Erythroblast (primary cell): Measurements from ENCODE around the gene ITGA4.

Experiments used
- DNase-seq, 2 experiments: peaks; one replicate each; lab custom pipeline; 2025; lab: John Stamatoyannopoulos, UW
- GATA1 ChIP-seq: IDR thresholded peaks from 2 replicates; pipeline ENCODE4 v1.6.1; 2011; ENCODE audit warnings: low read depth, mild to moderate bottlenecking, control low read depth, low read length, moderate library complexity
- POLR2A ChIP-seq: IDR thresholded peaks from 2 replicates; pipeline ENCODE4 v1.6.1; 2011; ENCODE audit warnings: mild to moderate bottlenecking, low read length

ITGA4 gene

DNA sequence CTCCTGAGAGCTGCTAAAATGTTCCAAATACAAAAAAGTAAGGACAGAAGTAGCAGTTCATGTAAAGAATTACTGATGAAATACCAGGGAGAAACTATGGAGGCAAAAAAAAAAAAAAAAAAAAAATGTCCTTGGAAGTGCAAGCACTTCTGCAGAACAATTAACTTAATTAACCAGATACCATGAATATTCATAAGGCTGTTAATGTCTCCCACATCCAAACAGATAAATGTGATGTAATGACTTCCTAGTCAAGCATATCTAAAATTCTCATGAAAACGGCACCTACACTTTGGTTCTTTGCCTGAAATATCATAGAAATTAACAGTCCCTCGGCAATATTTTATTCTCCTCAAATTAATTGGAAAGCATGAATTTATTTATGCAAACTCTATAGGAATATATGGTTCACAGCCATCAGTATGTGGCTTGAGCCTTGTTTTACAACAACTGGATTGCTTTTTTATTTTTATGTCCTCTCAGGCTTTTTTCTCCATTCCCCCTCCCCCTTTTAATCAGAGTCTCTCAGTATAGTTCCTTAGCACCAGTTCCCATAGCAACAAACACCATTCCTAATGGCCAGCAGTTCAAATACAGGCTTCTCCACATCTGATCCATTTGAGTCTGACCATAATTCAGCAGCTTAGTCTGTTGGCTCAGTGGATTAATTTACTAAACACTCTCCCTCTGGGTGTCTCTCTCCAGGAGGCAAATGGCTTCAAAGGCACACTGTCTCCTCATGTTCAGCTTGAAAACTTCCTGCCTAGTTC, 97.1 kb downstream of the ITGA4 start:
- DNase-seq: no peak
- no peak for TF ChIP-seq GATA1
- TF ChIP-seq POLR2A: no peak

DNA sequence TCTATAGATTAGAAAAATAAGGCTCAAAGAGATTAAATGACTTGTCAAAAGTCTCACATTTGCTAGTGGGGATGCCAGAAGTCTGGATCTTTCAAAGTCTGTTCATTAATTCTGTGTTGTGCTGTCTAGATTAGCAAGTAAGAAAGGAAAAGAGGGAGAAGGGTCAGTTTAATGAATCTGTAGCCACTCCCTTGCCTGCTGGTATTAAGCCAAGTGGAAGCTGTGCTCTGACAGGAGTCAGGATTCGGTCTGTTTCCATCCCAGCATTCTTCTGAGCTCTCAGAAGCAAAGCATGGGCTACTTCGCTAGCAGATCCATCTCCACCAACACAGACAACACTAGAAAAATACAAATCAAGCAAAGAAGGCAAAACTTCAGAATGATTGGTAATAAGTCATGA, 101.2 kb downstream of the ITGA4 start:
- no peak for TF ChIP-seq POLR2A

DNA sequence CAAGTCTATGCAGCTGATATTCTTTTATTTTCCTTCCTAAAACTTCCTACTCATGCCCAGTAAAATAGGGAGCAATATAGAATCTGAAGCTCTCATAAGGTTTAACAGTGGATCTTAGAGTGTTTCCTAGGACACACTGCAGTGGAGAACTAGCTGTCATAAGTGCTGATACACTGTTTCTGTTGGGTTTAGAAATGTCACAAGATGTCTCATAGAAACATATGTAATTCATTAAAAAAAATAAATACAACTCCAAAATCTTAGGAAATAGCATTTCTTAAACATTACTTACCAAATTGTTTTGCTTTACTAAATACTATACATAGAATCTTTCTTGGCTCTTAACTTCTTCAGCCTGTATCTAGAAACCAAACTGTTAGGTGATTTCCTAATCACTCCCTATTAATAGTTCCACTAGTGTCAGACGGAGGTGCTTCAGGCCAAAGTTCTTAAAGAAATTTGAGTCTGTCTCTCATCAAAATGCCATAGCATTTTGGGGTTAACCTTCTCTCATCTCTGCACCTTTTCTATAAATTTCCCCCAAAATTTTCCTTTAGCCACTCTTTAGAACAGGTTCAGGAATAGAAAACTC, 106.0 kb downstream of the ITGA4 start:
- TF ChIP-seq POLR2A (no peak), GATA1 (no peak)
- no peak for DNase-seq

More for the DNA sequence above, 101.2 kb downstream of the ITGA4 start:
- no peak for DNase-seq

DNA sequence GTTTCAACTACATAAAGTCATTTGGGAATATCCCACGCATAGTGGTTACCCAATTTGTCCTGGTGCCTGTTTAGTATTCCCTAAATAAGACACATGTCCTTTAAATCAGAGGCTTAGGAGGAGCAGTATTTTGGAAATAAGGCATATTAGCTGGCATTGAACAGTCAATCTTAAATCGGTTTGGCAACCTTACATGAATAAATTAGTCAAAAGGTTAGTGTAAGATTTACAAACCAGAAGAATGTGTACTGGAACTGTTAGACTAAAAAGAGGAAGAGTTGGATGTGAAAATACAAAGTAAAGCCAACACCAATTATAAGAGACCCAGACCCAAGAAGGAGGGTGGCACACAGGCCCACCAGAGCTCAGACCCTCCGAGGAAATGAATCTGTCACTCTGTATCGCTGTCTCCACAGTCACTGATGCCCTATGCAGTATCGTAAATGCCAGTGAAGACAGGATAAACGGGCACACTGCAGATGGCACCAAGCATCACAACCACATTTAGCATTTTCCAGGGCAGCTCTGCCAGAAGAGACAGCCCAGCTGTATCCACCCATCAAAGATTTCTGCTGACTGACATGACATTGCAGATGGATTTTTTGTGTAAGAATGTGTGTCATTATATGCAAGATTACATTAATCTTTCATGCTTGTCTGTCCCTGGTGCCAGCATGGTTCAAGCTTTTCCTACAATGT, 109.3 kb downstream of the ITGA4 start:
- DNase-seq: no peak
- TF ChIP-seq GATA1: no peak
- no peak for TF ChIP-seq POLR2A

DNA sequence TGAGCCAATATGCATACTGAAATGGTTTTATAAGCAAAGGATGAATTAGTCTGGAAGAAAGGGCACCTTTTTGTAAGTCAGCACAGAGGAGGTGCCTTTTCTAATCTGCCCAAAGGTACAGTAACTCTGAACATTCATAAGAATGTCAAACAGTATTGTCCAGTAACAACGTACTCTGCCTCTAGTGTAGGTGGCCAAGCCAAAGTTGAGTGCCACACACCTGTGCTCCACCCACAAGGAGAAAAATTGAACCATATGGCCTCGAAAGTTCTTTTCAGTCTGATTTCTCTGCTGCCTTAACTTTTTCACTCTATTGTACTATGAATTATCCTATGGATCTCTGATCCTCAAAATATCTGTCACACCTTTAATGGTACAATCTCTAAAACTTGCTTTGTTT, 112.9 kb downstream of the ITGA4 start:
- no peak for DNase-seq

DNA sequence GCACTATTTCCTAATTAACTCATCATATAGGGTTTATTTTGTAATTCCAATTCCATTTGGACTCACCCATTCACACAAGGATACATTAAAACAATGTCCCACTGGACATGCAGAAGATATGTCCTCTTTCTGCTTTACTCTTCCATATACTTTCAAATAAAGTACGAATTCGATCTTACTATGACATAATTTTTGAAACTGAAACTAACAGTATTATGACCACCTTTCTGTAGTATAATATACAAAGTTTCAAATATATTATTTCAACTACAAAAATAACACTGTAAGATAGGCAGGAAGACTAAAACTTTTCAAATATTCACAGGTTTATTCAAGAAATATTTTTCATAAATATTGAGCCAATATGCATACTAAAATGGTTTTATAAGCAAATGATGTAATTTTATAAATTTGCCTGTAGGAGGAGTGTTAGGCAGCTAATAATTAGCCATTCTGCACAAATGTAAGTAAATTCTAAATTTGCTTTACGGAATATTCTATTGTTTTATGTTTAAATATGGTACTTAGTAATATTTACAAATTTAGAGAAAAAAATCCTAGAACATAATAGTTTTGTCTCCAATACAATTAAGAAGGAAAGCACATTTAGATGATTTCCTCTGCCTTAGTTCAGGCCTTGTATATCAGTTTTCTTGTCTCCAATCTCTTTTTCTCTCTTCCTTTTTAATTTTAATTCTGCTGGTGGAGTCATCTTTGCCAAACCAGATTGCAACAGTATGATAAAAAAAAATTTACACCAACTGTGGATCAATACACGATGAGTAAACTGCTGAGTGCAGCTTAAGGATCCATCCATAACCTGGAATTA, 113.9 kb downstream of the ITGA4 start:
- no peak for TF ChIP-seq POLR2A
- no peak for TF ChIP-seq GATA1
- DNase-seq: peak; percentile 7 to 13

More for the DNA sequence above, 112.9 kb downstream of the ITGA4 start:
- TF ChIP-seq POLR2A: no peak
- TF ChIP-seq GATA1: no peak

DNA sequence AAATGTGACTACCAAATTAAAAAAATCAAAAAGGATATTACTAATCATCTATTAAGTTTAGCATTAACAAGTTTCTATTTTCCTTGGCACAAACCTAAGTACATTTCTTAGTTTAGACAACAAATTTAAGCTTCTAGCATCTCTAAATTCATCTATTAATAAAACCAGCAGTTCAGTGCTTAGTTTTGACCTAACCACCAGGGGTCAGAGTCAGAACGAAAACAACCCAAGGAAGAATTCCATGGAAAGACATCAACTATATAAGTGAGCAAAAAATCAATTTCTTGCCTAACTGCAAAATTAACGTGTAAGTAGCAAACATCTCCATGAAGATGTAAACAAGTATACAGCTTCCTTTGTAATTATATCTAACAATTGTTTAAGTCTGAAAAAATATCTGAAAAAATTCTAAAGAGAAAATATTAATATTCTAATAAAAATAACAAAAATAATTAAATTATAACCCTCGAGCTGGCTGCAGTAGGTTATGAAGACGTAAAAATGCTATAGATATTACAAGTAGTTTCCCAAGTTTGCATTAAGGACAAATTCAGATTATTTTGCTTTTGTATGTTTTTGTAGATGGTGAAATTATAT, 116.1 kb downstream of the ITGA4 start:
- no peak for TF ChIP-seq GATA1
- peak; percentile 18 to 39 for DNase-seq

DNA sequence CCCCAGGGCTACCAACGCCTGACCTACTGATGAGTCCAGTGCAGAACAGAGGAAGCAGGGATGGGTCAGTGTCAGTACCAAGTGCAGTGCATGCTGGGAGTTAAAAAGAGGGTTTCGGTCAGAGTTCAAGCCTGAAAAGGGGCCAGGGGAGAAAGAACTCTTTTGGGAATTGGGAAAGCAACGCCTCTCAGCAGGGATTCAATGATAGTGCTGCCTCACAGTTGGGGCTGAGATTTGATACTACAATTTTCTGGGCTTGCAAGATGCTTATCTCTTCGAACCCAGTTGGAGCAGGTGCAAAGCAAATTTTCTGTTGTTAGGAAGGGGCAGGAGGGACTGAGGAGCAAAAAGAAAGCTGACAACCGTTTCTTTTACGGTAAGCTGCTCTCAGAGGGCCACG, 117.1 kb downstream of the ITGA4 start:
- no peak for DNase-seq

DNA sequence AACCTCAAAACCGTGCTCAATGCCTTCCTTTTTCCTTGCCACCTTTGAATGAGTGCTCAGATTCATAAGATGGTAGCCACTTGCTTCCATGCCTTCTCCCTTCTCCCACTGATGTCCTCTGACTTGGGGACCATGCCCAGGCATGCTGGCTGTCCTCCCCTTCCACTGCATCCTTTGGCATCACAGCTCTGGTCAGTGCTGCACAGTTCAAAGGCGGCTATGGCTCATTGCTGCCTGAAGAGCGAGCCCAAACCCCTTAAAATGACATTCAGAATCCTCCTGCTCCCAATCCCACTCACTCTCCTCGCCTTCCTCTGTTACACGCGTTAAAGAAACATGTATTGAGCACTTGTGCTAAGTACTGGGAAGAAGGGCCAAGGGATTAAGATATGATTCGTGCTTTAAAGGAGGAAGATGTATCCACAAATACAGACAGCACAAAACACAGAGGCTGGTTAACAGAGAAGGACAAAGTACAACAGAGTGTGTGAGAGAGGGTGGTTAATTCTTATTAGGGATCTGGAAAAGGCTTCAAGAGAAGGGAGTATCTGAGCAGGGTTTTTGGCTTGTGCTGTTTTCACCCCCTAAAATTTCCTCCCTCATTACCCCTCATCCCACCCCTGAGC, 118.0 kb downstream of the ITGA4 start:
- no peak for DNase-seq
- TF ChIP-seq POLR2A (no peak), GATA1 (no peak)

More for the DNA sequence above, 117.1 kb downstream of the ITGA4 start:
- no peak for TF ChIP-seq POLR2A
- no peak for TF ChIP-seq GATA1

DNA sequence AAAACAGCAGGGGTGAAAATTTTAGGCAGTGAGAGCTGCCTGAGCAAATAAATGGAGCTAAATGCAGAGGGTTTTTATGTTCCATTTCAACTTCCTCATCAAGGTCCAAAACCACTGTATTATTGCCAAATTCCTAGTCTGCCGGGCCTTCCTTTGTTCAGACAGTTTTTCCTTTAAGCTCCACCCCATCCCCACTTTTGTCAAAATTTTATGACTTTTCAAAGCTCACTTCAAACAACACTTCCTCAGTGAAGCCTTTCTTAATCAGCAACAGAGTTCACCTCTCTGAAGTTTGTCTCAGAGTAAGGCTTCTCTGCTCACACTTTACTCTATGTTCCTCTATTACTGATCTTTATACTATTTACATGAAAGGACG, 118.5 kb downstream of the ITGA4 start:
- TF ChIP-seq POLR2A (no peak), GATA1 (no peak)
- DNase-seq: no peak

DNA sequence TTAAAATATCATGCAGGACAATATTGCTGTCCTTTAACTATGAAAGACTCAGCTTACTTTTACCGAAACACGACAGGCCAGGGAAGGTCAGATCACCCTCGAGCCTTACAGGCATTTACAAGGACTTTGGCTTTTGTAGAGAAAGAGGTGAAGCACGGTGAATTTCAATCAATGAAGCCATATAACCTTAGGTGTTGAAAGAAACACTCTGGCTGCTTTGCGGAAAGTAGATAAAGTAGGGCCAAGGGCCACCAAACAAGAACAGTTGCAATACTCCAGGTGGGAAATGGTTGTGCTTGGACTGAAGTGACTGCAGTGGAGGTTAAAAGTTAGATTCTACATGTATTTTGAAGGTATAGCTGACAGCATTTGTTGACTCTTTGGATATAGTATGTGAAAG, 119.2 kb downstream of the ITGA4 start:
- DNase-seq: no peak

DNA sequence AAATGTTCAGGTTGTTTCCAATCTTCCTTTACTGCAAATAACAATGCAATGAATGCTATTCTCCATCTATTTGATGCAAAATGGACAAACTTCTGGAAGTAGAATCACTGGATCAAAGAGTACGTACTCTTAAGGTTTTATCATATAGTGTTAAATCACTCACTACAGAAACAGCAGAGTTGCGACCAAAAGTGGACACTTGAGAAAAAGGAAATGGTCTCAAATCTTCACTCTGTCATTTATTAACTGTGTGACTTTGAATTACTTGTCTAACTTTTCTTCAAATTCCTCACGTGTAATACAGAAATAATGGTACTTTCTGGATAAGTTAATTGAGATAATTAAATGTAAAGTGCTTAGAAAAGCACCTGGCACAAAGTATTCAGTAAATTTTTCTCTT, 121.6 kb downstream of the ITGA4 start:
- TF ChIP-seq GATA1 (no peak), POLR2A (no peak)
- no peak for DNase-seq

More for the DNA sequence above, 119.2 kb downstream of the ITGA4 start:
- no peak for TF ChIP-seq POLR2A
- TF ChIP-seq GATA1: no peak

DNA sequence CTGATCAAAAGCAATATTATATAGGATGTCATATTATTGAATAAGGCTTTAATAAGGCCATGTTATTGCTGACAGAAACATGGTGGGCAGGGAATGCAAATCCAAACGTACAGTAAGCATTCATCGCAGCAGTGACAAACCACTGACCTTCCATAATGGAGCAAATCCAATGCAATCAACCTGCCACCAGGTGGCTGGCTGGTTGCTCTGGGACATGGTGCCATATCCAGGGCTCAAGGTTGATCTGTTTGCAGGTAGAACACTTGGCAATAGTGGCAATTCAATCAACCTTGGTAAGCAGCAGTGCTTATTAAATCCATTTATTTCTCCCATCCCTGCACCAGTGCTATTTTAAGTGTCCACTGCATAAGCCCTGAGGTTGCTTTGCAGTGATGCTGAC, 124.3 kb downstream of the ITGA4 start:
- DNase-seq: no peak
- TF ChIP-seq GATA1 (no peak), POLR2A (no peak)
